ENCODE results near the gene GPR37L1.
"Not testable (repeated sequence)": the region's sequence is repeated elsewhere in the genome, so short reads cannot be mapped to it uniquely, and the experiment has no call there.

Gene GPR37L1

DNA sequence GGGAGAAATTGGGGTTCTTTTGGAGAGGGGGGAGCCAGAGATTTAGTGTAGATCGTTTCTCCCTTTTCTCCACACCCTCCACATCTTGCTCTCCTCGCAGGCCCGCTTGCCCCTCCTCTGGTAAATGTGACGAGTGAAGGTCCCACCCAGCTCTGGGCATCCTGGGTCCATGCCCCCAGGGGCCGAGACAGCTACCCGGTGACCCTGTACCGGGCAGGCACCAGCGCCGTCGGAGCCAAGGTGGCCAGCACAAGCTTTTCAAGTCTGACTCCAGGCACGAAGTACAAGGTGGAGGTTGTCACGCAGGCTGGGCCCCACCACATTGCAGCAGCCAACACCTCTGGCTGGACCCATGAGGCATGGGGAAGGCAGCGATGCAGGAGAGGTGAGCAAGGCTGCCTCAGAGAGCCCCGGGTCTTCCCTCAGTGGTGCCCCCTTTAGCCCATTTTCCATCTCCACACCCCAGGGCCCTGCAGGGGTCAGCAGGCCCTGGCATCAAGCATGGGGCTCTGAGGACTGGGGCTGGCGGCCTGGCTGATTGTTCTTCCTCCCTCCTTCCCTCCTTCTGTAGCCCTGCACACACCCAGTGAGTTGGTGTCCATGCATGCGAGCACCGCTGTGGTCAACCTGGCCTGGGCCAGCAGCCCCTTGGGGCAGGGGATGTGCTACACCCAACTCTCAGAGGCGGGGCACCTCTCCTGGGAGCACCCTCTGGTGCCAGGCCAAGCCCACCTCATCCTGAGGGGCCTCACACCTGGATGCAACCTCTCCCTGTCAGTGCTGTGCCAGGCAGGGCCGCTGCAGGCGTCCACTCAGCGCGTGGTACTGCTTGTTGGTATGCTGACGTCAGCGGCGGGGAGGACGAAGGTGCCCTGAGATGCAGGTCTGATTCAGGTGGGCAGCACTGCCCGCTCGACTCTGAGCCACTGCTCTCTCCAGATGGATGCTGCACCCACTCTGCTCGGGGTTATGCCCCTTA lies 54.5 kb downstream of the GPR37L1 start:
- no peak for DNase-seq

DNA sequence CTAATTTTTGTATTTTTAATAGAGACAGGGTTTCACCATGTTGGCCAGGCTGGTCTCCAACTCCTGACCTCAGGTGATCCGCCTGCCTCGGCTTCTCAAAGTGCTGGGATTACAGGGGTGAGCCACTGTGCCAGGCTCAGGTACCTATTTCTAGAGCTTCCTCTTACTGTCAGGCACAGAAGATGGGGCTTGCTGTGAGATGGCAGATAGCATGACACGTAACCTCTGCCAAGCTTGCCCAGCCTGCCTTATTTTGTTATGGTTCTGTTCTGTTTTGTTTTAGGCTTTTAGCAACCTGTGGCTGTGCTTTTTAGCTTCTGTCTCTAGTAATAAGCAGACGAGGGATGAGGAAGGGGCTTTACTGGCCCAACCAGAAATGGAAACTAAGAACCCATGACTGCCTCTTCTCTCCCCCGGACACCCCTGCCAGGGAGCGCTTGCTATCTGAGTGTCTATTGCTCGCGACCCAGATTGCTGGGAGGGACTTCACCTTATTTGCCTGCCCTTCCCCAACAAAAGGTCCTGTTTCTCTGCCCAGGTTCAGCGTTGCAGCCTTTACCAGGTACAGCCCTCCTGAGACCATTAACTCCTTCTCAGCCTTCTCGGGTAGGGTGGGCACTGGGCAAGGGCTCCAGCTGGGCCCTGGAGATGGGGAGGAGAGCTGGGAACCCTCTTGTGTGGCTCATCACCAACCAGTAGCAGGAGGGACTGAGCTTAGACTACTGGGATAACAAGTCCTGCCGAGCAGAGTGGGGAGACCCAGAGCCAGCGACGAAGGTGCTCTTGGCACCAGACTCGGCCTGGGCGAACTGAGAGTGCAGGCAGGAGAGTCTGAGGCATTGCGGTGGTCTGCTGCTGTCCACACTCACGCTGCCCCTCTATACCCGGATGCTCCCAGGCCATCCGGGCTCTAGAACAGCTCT lies 57.4 kb downstream of the GPR37L1 start:
- no peak for DNase-seq

DNA sequence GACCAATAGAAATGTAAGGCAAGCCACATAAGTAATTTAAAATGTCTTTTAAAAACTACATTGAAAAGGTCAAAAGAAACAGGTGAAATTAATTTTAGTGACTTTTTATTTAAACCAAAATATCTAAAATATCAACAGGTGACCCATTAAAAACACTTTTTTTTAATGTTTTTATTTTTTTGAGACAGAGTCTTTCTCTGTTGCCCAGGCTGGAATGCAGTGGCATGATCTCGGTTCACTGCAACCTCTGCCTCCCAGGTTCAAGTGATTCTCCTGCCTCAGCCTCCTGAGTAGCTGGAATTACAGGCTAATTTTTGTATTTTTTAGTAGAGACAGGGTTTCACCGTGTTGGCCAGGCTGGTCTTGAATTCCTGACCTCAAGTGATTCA lies 58.0 kb downstream of the GPR37L1 start:
- DNase-seq, result not testable (repeated sequence)

DNA sequence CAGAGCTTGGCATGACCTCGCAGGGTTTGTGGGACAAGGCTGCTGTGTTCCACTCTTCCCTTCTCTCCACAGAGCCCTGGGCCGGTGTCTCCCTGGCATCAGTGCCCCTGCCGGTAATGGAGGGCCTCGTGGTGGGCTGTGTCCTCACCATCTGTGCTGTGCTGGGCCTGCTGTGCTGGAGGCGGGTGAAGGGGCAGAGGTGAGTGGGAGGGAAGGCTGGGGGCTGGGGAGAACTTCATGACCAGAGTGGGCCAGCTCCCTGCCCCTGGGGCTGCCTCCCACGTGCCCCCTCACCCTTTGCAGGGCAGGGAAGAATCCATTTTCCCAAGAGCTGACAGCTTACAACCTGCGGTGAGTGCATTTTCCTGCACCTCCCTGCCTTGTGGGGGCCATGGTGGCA lies 58.9 kb downstream of the GPR37L1 start:
- DNase-seq, result no peak

DNA sequence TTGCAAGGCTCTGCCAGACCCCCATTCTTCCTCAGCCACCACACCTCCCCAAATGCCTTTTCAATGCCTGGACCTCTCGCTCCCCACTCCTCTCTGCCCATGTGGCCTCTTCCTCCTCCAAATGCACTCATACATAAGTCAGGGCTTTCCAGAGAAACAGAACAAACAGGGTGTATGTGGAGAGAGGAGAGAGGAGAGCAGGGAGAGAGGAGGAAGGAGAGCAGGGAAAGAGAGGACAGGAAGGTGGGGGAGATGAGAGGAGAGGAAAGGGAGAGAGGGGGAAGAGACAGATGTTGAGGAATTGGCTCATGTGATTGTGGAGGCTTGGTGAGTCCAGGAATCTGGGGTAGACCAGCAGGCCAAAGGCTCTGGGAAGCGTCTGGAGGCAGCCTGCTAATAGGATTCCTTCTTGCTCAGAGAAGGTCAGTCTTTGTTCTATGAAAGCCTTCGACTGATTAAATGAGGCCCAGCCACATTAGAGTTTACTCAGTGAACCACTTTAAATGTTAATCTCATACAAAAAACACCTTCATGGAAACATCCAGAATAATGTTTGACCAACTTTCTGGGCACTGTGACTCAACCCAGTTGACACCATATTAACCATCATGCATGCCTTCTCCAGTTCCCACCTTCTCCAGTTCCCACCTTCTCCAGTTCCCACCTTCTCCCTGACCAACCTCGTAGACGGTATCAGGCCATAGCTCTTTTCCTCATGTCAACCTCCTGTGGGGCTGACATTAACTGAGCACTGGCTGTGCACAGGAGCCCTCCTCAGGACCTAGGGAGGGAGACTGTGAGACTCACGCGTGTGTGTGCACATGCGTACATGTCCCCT lies 59.5 kb downstream of the GPR37L1 start:
- DNase-seq, result no peak
